HEK293 (cell line): ENCODE measurements around the gene ITPA.

Experiments used
- CTCF ChIA-PET: fragments of 350-600 bp; formaldehyde crosslinking; extraction: SDS; loops from one replicate; lab custom pipeline; 2021; ENCODE audit warnings: antibody characterized with exemption; lab: Yijun Ruan, JAX
- POLR2A ChIA-PET: fragments of 300-600 bp; formaldehyde crosslinking; extraction: SDS; loops from one replicate; lab custom pipeline; 2020; ENCODE audit warnings: antibody characterized with exemption, inconsistent platforms; lab: Yijun Ruan, JAX
- H3K27ac ChIP-seq: fragments of 200-500 bp; sonication (Bioruptor generic); 2 replicates; pipeline ENCODE4 v1.5.1; 2014; ENCODE audit warnings: low read depth, low read length, control low read depth, inconsistent platforms; ENCODE audit errors: extremely low read depth
- H3K36me3 ChIP-seq, 2 experiments: fragments of 200-500 bp in 1 of 2; sonication (Bioruptor generic) in 1 of 2; 1 replicate in 1 of 2; 2 replicates in 1 of 2; pipeline ENCODE4 v1.5.1; 2014 to 2017; ENCODE audit warnings: inconsistent platforms in 2 of 2, low read length in 2 of 2; ENCODE audit not compliant: control insufficient read depth in 2 of 2, insufficient read depth in 1 of 2
- H3K4me1 ChIP-seq: fragments of 200-500 bp; sonication (Bioruptor generic); 2 replicates; pipeline ENCODE4 v1.5.1; 2014; ENCODE audit warnings: mild to moderate bottlenecking, low read length, inconsistent platforms; ENCODE audit not compliant: control insufficient read depth, insufficient read depth
- H3K4me3 ChIP-seq: 2 replicates; pipeline ENCODE4 v1.5.1; 2011; ENCODE audit warnings: low read depth, mild to moderate bottlenecking, control low read depth, low read length, moderate library complexity
- H3K9me3 ChIP-seq: fragments of 200-500 bp; sonication (Bioruptor generic); 2 replicates; pipeline ENCODE4 v1.5.1; 2014; ENCODE audit warnings: low read depth, low read length, inconsistent platforms; ENCODE audit not compliant: control insufficient read depth, insufficient read depth
- GLI2 ChIP-seq: fragments of 450-650 bp; formaldehyde crosslinking; IDR thresholded peaks from 2 replicates; pipeline ENCODE4; 2017; ENCODE audit warnings: missing biosample characterization, missing genetic modification characterization, low read depth, borderline replicate concordance
- SCRT1 ChIP-seq: fragments of 450-650 bp; formaldehyde crosslinking; IDR thresholded peaks from 2 replicates; pipeline ENCODE4 v1.5.1; 2016; ENCODE audit warnings: missing biosample characterization, missing genetic modification characterization, borderline replicate concordance
- YY2 ChIP-seq: fragments of 450-650 bp; formaldehyde crosslinking; IDR thresholded peaks from 2 replicates; pipeline ENCODE4 v1.5.1; 2016; ENCODE audit warnings: missing biosample characterization, missing genetic modification characterization
- ZFHX2 ChIP-seq: fragments of 450-650 bp; formaldehyde crosslinking; conservative IDR thresholded peaks from 2 replicates; pipeline ENCODE4 v1.5.1; 2016; ENCODE audit warnings: missing biosample characterization, missing genetic modification characterization
- ZFP37 ChIP-seq: fragments of 450-650 bp; formaldehyde crosslinking; IDR thresholded peaks from 2 replicates; pipeline ENCODE4 v1.5.1; 2016; ENCODE audit warnings: missing biosample characterization, missing genetic modification characterization
- ZNF175 ChIP-seq: fragments of 450-650 bp; formaldehyde crosslinking; IDR thresholded peaks from 2 replicates; pipeline ENCODE4 v1.5.1; 2016; ENCODE audit warnings: missing biosample characterization, missing genetic modification characterization
- ZNF184 ChIP-seq: fragments of 450-650 bp; IDR thresholded peaks from 2 replicates; pipeline ENCODE4 v1.5.1; 2018; ENCODE audit warnings: missing biosample characterization, mild to moderate bottlenecking, missing genetic modification characterization
- ZNF248 ChIP-seq: fragments of 450-650 bp; formaldehyde crosslinking; IDR thresholded peaks from 2 replicates; pipeline ENCODE4 v1.5.1; 2017; ENCODE audit warnings: missing biosample characterization, missing genetic modification characterization
- ZNF354C ChIP-seq: fragments of 450-650 bp; formaldehyde crosslinking; IDR thresholded peaks from 2 replicates; pipeline ENCODE4 v1.5.1; 2016; ENCODE audit warnings: missing biosample characterization, missing genetic modification characterization, low read depth, borderline replicate concordance
- ZNF426 ChIP-seq: fragments of 450-650 bp; formaldehyde crosslinking; IDR thresholded peaks from 2 replicates; pipeline ENCODE4 v1.5.1; 2017; ENCODE audit warnings: missing biosample characterization, missing genetic modification characterization, mild to moderate bottlenecking, inconsistent platforms, moderate library complexity
- ZNF530 ChIP-seq: fragments of 450-650 bp; formaldehyde crosslinking; IDR thresholded peaks from 2 replicates; pipeline ENCODE4 v1.5.1; 2016; ENCODE audit warnings: low read depth, missing biosample characterization, missing genetic modification characterization
- ZNF621 ChIP-seq: fragments of 450-650 bp; formaldehyde crosslinking; IDR thresholded peaks from 2 replicates; pipeline ENCODE4 v1.5.1; 2017; ENCODE audit warnings: missing biosample characterization, missing genetic modification characterization
- ZNF670 ChIP-seq: fragments of 450-650 bp; formaldehyde crosslinking; IDR thresholded peaks from 2 replicates; pipeline ENCODE4 v1.5.1; 2016; ENCODE audit warnings: missing biosample characterization, missing genetic modification characterization, low read depth
- ZNF701 ChIP-seq: fragments of 450-650 bp; formaldehyde crosslinking; IDR thresholded peaks from 2 replicates; pipeline ENCODE4 v1.5.1; 2016; ENCODE audit warnings: missing biosample characterization, missing genetic modification characterization
- ZSCAN23 ChIP-seq: fragments of 450-650 bp; formaldehyde crosslinking; IDR thresholded peaks from 2 replicates; pipeline ENCODE4 v1.5.1; 2016; ENCODE audit warnings: missing biosample characterization, missing genetic modification characterization
- ZSCAN30 ChIP-seq: fragments of 450-650 bp; IDR thresholded peaks from 2 replicates; pipeline ENCODE4 v1.5.1; 2018; ENCODE audit warnings: missing biosample characterization, mild to moderate bottlenecking, missing genetic modification characterization, moderate library complexity
- TF ChIP-seq, protein P1 (sequence below): fragments of 450-650 bp; formaldehyde crosslinking; IDR thresholded peaks from 2 replicates; pipeline ENCODE4 v1.5.1; 2016; ENCODE audit warnings: missing biosample characterization, missing genetic modification characterization
- TF ChIP-seq, protein P2 (sequence below): fragments of 450-650 bp; formaldehyde crosslinking; IDR thresholded peaks from 2 replicates; pipeline ENCODE4 v1.5.1; 2017; ENCODE audit warnings: missing biosample characterization, mild to moderate bottlenecking, missing genetic modification characterization, moderate library complexity
- TF ChIP-seq, protein P3 (sequence below): fragments of 450-650 bp; formaldehyde crosslinking; IDR thresholded peaks from 2 replicates; pipeline ENCODE4 v1.5.1; 2016; ENCODE audit warnings: missing biosample characterization, missing genetic modification characterization, low read depth
- TF ChIP-seq, protein P4 (sequence below): fragments of 450-650 bp; formaldehyde crosslinking; optimal IDR thresholded peaks from 2 replicates; pipeline ENCODE3; 2016; ENCODE audit warnings: missing biosample characterization, mild to moderate bottlenecking, missing genetic modification characterization

The ITPA gene

DNA sequence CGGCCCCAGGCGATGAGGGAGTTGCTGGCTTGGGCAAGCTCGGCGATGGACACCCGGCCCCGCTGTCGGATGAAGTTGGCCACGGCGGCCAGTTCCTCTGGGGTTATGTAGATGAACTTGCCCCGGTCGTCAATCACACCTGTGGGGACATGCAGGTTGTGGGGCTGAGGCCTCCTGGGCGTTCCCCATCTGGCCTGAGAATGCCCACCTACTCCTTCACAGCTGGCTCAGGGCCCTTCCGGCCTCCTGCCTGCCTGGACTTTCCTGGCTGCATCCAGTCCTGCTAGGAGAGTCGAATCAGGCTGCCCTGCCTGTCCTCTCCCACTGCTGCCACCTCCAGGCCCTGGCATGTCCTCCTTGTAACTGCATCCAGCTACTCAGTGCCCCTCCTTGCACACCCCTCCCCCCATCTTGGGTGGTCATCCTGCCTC lies 18.6 kb upstream of the ITPA start:
- Histone ChIP-seq H3K36me3 (peaks cover 32 to 70% of the 10 kb centered on the region in 2 experiments), H3K4me3 (no peak overlapping the region), H3K27ac (peak overlapping the region; percentile 8; the same call in 1 of the 2 replicates), H3K4me1 (no peaks in the 10 kb centered on the region), H3K9me3 (no peaks in the 10 kb centered on the region)
- ChIA-PET POLR2A (interaction anchor here (0.6 to 1.2 kb wide), 2 partner anchors 13 to 1900 kb away, joined by 3 to 4 read pairs; no protein-coding TSS in a partner anchor), CTCF (no interaction called here)
- no peak for TF ChIP-seq ZNF354C
- TF ChIP-seq, protein P1, sequence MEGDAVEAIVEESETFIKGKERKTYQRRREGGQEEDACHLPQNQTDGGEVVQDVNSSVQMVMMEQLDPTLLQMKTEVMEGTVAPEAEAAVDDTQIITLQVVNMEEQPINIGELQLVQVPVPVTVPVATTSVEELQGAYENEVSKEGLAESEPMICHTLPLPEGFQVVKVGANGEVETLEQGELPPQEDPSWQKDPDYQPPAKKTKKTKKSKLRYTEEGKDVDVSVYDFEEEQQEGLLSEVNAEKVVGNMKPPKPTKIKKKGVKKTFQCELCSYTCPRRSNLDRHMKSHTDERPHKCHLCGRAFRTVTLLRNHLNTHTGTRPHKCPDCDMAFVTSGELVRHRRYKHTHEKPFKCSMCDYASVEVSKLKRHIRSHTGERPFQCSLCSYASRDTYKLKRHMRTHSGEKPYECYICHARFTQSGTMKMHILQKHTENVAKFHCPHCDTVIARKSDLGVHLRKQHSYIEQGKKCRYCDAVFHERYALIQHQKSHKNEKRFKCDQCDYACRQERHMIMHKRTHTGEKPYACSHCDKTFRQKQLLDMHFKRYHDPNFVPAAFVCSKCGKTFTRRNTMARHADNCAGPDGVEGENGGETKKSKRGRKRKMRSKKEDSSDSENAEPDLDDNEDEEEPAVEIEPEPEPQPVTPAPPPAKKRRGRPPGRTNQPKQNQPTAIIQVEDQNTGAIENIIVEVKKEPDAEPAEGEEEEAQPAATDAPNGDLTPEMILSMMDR (tag by site-specific recombination): peak; percentile 14; the same call in 1 of the 2 replicates

DNA sequence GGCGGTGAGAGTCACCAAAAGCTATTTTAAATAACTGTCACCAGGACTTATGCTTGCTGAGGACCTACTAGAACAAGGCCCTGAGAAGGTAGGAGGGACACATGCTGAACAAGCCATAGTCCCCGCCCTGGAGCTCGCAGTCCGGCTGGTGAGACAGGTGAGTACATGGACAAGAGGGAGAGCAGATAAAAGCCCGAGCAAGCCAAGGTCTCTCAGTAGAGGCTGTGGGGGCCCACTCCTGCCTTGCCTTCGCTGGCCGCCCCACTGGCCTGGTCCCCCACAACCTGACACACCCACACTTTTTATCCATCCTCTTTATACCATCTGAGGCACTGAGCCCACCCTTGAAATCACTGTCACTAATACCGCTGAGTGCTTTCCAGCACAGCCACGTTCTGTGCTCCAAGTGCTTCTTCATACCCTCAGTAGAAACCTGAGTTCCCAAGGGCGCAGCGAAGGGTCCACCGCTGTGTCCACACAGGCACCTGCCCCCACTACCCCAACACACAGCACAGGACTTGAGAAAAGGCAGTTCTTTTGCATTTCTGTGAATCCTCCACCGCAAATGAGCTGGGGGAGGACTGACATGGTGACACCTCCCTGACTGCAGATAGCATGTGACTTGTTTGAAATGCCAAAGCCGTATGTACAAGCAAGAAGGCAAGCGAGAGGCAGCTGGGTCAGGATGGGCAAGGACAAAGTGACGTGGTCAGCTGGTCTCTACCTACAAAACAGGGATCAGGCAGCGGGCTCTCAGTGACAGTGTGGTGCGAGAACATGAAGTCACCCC lies 16.9 kb upstream of the ITPA start:
- Histone ChIP-seq H3K36me3 (peaks cover 45 to 86% of the 10 kb centered on the region in 2 experiments), H3K4me1 (no peaks in the 10 kb centered on the region), H3K9me3 (no peaks in the 10 kb centered on the region), H3K4me3 (no peak overlapping the region), H3K27ac (peak overlapping the region; percentile 22; the same call in 1 of the 2 replicates)
- CTCF ChIA-PET: no interaction called here
- TF ChIP-seq, protein P2, sequence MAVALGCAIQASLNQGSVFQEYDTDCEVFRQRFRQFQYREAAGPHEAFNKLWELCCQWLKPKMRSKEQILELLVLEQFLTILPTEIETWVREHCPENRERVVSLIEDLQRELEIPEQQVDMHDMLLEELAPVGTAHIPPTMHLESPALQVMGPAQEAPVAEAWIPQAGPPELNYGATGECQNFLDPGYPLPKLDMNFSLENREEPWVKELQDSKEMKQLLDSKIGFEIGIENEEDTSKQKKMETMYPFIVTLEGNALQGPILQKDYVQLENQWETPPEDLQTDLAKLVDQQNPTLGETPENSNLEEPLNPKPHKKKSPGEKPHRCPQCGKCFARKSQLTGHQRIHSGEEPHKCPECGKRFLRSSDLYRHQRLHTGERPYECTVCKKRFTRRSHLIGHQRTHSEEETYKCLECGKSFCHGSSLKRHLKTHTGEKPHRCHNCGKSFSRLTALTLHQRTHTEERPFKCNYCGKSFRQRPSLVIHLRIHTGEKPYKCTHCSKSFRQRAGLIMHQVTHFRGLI (tag by site-specific recombination): no peak
- TF ChIP-seq, protein P3, sequence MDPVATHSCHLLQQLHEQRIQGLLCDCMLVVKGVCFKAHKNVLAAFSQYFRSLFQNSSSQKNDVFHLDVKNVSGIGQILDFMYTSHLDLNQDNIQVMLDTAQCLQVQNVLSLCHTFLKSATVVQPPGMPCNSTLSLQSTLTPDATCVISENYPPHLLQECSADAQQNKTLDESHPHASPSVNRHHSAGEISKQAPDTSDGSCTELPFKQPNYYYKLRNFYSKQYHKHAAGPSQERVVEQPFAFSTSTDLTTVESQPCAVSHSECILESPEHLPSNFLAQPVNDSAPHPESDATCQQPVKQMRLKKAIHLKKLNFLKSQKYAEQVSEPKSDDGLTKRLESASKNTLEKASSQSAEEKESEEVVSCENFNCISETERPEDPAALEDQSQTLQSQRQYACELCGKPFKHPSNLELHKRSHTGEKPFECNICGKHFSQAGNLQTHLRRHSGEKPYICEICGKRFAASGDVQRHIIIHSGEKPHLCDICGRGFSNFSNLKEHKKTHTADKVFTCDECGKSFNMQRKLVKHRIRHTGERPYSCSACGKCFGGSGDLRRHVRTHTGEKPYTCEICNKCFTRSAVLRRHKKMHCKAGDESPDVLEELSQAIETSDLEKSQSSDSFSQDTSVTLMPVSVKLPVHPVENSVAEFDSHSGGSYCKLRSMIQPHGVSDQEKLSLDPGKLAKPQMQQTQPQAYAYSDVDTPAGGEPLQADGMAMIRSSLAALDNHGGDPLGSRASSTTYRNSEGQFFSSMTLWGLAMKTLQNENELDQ (tag by site-specific recombination): no peak
- TF ChIP-seq GLI2 (tag by site-specific recombination) (no peak), ZSCAN30 (tag by site-specific recombination) (no peak), ZNF248 (tag by site-specific recombination) (no peak), ZNF530 (tag by site-specific recombination) (no peak), ZFP37 (tag by site-specific recombination) (no peak), ZSCAN23 (no peak), ZNF426 (tag by site-specific recombination) (no peak), ZNF670 (no peak), ZNF621 (tag by site-specific recombination) (no peak), ZNF184 (tag by site-specific recombination) (no peak), SCRT1 (tag by site-specific recombination) (no peak), ZNF175 (tag by site-specific recombination) (no peak), ZFHX2 (tag by site-specific recombination) (no peak), ZNF701 (tag by site-specific recombination) (no peak), YY2 (tag by site-specific recombination) (no peak)
- TF ChIP-seq, protein P1 (tag by site-specific recombination): no peak
- TF ChIP-seq, protein P4, sequence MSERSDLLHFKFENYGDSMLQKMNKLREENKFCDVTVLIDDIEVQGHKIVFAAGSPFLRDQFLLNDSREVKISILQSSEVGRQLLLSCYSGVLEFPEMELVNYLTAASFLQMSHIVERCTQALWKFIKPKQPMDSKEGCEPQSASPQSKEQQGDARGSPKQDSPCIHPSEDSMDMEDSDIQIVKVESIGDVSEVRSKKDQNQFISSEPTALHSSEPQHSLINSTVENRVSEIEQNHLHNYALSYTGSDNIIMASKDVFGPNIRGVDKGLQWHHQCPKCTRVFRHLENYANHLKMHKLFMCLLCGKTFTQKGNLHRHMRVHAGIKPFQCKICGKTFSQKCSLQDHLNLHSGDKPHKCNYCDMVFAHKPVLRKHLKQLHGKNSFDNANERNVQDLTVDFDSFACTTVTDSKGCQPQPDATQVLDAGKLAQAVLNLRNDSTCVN (tag by site-specific recombination): no peak
- POLR2A ChIA-PET: no interaction called here
